ENCODE measurements around the gene SRF.

DNA sequence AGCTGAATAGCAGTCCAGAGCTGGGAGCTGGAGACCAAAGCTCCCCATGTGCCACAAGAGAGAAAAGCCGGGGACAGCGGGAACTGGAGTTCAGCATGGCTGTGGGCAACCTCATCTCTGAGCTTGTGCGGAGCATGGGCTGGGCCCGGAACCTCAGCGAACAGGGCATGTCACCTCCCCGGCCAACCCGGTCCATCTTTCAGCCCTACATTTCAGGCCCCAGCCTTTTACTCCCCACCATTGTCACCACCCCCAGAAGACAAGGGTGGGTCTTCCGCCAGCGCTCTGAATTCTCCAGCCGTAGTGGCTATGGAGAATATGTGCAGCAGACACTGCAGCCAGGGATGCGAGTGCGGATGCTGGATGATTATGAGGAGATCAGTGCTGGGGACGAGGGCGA, 14.9 kb downstream of the SRF start:
- TF ChIP-seq, protein P1, sequence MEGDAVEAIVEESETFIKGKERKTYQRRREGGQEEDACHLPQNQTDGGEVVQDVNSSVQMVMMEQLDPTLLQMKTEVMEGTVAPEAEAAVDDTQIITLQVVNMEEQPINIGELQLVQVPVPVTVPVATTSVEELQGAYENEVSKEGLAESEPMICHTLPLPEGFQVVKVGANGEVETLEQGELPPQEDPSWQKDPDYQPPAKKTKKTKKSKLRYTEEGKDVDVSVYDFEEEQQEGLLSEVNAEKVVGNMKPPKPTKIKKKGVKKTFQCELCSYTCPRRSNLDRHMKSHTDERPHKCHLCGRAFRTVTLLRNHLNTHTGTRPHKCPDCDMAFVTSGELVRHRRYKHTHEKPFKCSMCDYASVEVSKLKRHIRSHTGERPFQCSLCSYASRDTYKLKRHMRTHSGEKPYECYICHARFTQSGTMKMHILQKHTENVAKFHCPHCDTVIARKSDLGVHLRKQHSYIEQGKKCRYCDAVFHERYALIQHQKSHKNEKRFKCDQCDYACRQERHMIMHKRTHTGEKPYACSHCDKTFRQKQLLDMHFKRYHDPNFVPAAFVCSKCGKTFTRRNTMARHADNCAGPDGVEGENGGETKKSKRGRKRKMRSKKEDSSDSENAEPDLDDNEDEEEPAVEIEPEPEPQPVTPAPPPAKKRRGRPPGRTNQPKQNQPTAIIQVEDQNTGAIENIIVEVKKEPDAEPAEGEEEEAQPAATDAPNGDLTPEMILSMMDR (IDR thresholded peaks at IDR 0.05), result no peak
- TF ChIP-seq POLR2A (IDR thresholded peaks at IDR 0.05), result no peak

Measured in body of pancreas (tissue), 4 donors.